Smooth muscle cell (in vitro differentiated cells): Measurements from ENCODE around the gene CD36. TPM values are rescaled to one million over a fixed set of nuclear protein-coding genes. Genes with fewer than 3 reads are reported as not detected.
A peak's percentile ranks its signal among the peaks of the same experiment; 100 is the strongest.

Experiments used
- DNase-seq: peaks from one replicate; lab custom pipeline; 2025; ENCODE audit not compliant: unreplicated experiment; lab: John Stamatoyannopoulos, UW
- H2AFZ ChIP-seq: fragments of 200-600 bp; sonication (generic); 2 replicates; pipeline ENCODE4 v1.6.0; 2016; ENCODE audit warnings: antibody characterized with exemption, low read depth, mild to moderate bottlenecking
- H3F3A ChIP-seq: fragments of 200-600 bp; sonication (generic); 2 replicates; pipeline ENCODE4 v1.6.0; 2017; ENCODE audit warnings: antibody characterized with exemption, low read depth
- H3K27ac ChIP-seq: fragments of 200-600 bp; sonication (generic); 2 replicates; pipeline ENCODE4 v1.5.1; 2016; ENCODE audit warnings: low read depth, mild to moderate bottlenecking
- H3K27me3 ChIP-seq: fragments of 200-600 bp; sonication (generic); 2 replicates; pipeline ENCODE4 v1.6.1; 2016; ENCODE audit warnings: low read depth, mild to moderate bottlenecking
- H3K36me3 ChIP-seq: fragments of 200-600 bp; sonication (generic); 2 replicates; pipeline ENCODE4 v1.5.1; 2016; ENCODE audit warnings: low read depth
- H3K4me1 ChIP-seq: fragments of 200-600 bp; sonication (generic); 2 replicates; pipeline ENCODE4 v1.5.1; 2016; ENCODE audit warnings: low read depth
- H3K4me2 ChIP-seq: fragments of 200-600 bp; sonication (generic); 2 replicates; pipeline ENCODE4 v1.6.0; 2016; ENCODE audit warnings: mild to moderate bottlenecking
- H3K4me3 ChIP-seq: fragments of 200-600 bp; sonication (generic); 2 replicates; pipeline ENCODE4 v1.5.1; 2016; ENCODE audit warnings: mild to moderate bottlenecking
- H3K79me2 ChIP-seq: fragments of 200-600 bp; sonication (generic); 2 replicates; pipeline ENCODE4 v1.6.0; 2016; ENCODE audit warnings: low read depth, mild to moderate bottlenecking
- H3K9ac ChIP-seq: fragments of 200-600 bp; sonication (generic); 2 replicates; pipeline ENCODE4 v1.6.0; 2016; ENCODE audit warnings: low read depth
- H3K9me3 ChIP-seq: fragments of 200-600 bp; sonication (generic); replicated peaks from 2 replicates; pipeline ENCODE4 v1.5.1; 2016; ENCODE audit warnings: low read depth
- H4K20me1 ChIP-seq: fragments of 200-600 bp; sonication (generic); 2 replicates; pipeline ENCODE4 v1.6.0; 2016; ENCODE audit warnings: low read depth
- CTCF ChIP-seq: fragments of 200-600 bp; sonication (generic); IDR thresholded peaks from 2 replicates; pipeline ENCODE4 v1.5.1; 2017; ENCODE audit warnings: borderline replicate concordance, mild to moderate bottlenecking, antibody characterized with exemption; ENCODE audit not compliant: insufficient read depth, poor library complexity, severe bottlenecking
- WGBS: methylation state at CpG from one replicate; pipeline ENCODE4 v1.1.7; 2016; ENCODE audit warnings: low lambda C conversion rate; 5-methylcytosine and 5-hydroxymethylcytosine counted together
- polyA plus RNA-seq: library from polyadenylated mRNA; unstranded; fragments of >200 nt; fragmentation: Nextera tagmentation; extraction: Ambion mirVana; gene quantifications from 2 replicates; pipeline ENCODE4 v1.2.1, GENCODE V29; 2016
- total RNA-seq: library from RNA; depleted of rRNA; stranded (reverse); fragments of >200 nt; gene quantifications from 2 replicates; pipeline ENCODE4 v1.2.3, GENCODE V29; 2014

The CD36 gene
- total and polyA plus RNA-seq, 2 experiments from 2014 or later: 0.64 to 2.8 TPM

DNA sequence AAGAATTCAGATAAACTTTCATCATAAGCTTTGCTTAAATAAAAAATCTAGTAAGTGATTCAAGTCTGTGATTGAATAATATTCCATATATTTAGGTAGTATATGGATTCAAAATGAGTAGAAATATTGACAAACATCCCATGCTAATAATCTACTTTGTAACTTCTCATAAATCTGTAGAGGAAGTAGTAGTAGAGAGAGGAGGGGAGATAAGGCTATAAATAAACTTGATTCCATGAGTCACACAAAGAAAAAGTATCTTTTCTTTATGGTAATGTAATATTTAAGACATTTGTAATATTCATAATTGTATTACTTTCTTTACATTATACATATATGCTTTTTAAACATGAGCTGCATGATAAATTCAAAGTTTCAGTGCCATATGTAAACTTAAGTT lies 25.6 kb upstream of the CD36 start:
- no peak for TF ChIP-seq CTCF
- H3K79me2 ChIP-seq: no peaks in the 10 kb centered on the region
- H3K4me3 ChIP-seq: no peak overlapping the region
- H3K36me3 ChIP-seq: no peaks in the 10 kb centered on the region
- peaks cover 13% of the 10 kb centered on the region for H3K4me1 ChIP-seq
- H3K9ac ChIP-seq: no peak overlapping the region
- peak overlapping the region; percentile 42 for H3K27ac ChIP-seq
- DNase-seq: no peak
- H4K20me1 ChIP-seq: no peaks in the 10 kb centered on the region
- no peaks in the 10 kb centered on the region for H3K9me3 ChIP-seq
- no peaks in the 10 kb centered on the region for H3K27me3 ChIP-seq
- peak overlapping the region; percentile 71 for H2AFZ ChIP-seq
- H3F3A ChIP-seq: peaks cover 15% of the 10 kb centered on the region
- H3K4me2 ChIP-seq: peak overlapping the region; percentile 31

DNA sequence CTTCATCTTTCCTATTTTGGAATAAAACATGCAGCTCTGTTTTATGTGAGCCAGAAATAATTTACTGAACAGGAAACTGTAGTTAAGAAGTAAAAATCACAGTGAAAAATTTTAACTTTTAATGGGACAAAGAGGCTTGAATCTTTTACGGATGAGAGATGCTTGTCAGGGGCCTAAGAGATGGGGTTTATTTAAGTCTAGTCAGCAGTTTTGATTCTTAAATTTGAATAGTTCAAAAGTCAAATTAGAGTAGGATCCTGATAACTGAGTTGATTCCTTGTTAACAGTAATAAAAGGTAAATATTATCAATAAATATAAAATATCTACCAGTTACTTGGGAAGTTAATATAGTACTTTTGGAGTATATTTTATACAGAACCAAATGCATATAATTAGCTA lies 24.9 kb upstream of the CD36 start:
- no peaks in the 10 kb centered on the region for H3K36me3 ChIP-seq
- no peak for DNase-seq
- no peaks in the 10 kb centered on the region for H3K79me2 ChIP-seq
- no peak overlapping the region for H3K9ac ChIP-seq
- H2AFZ ChIP-seq: peak overlapping the region; percentile 71
- peak overlapping the region; percentile 78 for H3K27ac ChIP-seq
- no peaks in the 10 kb centered on the region for H4K20me1 ChIP-seq
- 88% methylated on average over 1 of the region's 1 CpG for WGBS
- H3K9me3 ChIP-seq: no peaks in the 10 kb centered on the region
- H3K4me1 ChIP-seq: peaks cover 13% of the 10 kb centered on the region
- TF ChIP-seq CTCF: no peak
- H3K27me3 ChIP-seq: no peaks in the 10 kb centered on the region
- H3K4me2 ChIP-seq: peak overlapping the region; percentile 31
- no peak overlapping the region for H3K4me3 ChIP-seq
- H3F3A ChIP-seq: peaks cover 15% of the 10 kb centered on the region

DNA sequence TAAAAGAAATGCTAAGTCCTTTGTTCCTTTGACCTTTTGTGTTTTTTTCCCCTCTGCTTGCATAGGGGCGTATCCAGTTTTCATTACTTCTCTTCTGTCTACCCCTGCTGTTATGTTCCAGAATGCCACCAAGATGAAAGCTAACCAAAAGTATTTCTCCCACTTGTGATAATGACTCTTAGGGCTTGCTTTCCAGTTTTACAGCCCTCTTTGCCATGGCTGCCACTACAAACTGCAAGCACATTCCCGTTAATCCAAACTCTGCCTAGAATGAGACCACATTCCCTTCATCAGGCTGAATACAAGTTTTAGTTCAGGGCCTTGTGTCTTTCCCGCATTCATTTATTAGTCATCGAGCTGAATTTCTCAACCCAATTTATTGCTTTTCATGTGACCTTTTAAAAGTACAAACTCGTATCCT lies 23.6 kb upstream of the CD36 start:
- Histone ChIP-seq H2AFZ (peak overlapping the region; percentile 81), H3K4me2 (peak overlapping the region; percentile 68), H3K27me3 (no peaks in the 10 kb centered on the region), H4K20me1 (no peaks in the 10 kb centered on the region), H3K36me3 (no peaks in the 10 kb centered on the region), H3F3A (peaks cover 15% of the 10 kb centered on the region), H3K79me2 (no peaks in the 10 kb centered on the region), H3K9ac (no peak overlapping the region), H3K4me3 (no peak overlapping the region), H3K9me3 (no peaks in the 10 kb centered on the region), H3K27ac (peak overlapping the region; percentile 78), H3K4me1 (peaks cover 13% of the 10 kb centered on the region)
- TF ChIP-seq CTCF: no peak
- no peak for DNase-seq
- 20% methylated on average over 5 of the region's 5 CpGs for WGBS

DNA sequence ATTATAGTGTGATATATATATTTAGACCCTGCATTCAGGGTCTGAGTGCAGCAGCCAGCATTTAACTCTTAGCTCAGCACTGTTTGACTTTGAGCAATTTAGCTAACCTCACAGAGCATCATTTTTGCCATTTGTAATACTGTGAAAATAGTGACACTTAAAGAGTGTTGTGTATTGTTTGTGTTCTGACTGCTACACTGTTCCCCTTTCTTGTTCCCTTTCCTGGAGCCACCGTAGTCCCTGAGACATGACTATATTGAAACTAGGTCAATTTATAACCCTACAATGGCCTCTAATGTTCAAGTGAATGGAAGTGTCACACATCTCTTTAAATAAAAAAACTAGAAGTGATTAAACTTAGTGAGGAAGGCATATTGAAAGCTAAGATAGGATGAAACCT lies 20.3 kb upstream of the CD36 start:
- TF ChIP-seq CTCF: no peak
- H3K36me3 ChIP-seq: no peaks in the 10 kb centered on the region
- H3K27ac ChIP-seq: no peak overlapping the region
- 100% methylated on average over 1 of the region's 1 CpG for WGBS
- H3K79me2 ChIP-seq: no peaks in the 10 kb centered on the region
- no peaks in the 10 kb centered on the region for H4K20me1 ChIP-seq
- peaks cover 13% of the 10 kb centered on the region for H3K4me1 ChIP-seq
- H3K9ac ChIP-seq: no peak overlapping the region
- H3K4me3 ChIP-seq: no peak overlapping the region
- DNase-seq: no peak
- no peaks in the 10 kb centered on the region for H3K9me3 ChIP-seq
- peaks cover 15% of the 10 kb centered on the region for H3F3A ChIP-seq
- no peaks in the 10 kb centered on the region for H3K27me3 ChIP-seq
- no peak overlapping the region for H2AFZ ChIP-seq
- no peak overlapping the region for H3K4me2 ChIP-seq
